MM.1S (cell line): ENCODE measurements around the gene HOXA11.

ENCODE experiments used
- DNase-seq: peaks from one replicate; pipeline ENCODE4 v3.0.0-alpha.2; 2015
- H2AFZ ChIP-seq: fragments of 300-600 bp; sonication (generic); 2 replicates; pipeline ENCODE4 v1.6.0; 2016; ENCODE audit warnings: antibody characterized with exemption, low read length
- H3F3A ChIP-seq: fragments of 300-600 bp; sonication (generic); 2 replicates; pipeline ENCODE4 v1.6.1; 2016; ENCODE audit warnings: mild to moderate bottlenecking, antibody characterized with exemption, low read length, moderate library complexity, mixed read lengths; ENCODE audit not compliant: insufficient read depth
- H3K27ac ChIP-seq: fragments of 300-600 bp; sonication (generic); 2 replicates; pipeline ENCODE4 v1.5.1; 2016; ENCODE audit warnings: mild to moderate bottlenecking, low read length
- H3K27me3 ChIP-seq: fragments of 300-600 bp; sonication (generic); replicated peaks from 2 replicates; pipeline ENCODE4 v1.6.0; 2016; ENCODE audit warnings: low read length; ENCODE audit not compliant: insufficient read depth
- H3K36me3 ChIP-seq: fragments of 300-600 bp; sonication (generic); replicated peaks from 2 replicates; pipeline ENCODE4 v1.6.1; 2016; ENCODE audit warnings: mild to moderate bottlenecking, low read length, mixed read lengths; ENCODE audit not compliant: insufficient read depth
- H3K4me1 ChIP-seq: fragments of 300-600 bp; sonication (generic); 2 replicates; pipeline ENCODE4 v1.6.1; 2016; ENCODE audit warnings: low read length, mixed read lengths
- H3K4me2 ChIP-seq: fragments of 300-600 bp; sonication (generic); 2 replicates; pipeline ENCODE4 v1.6.0; 2016; ENCODE audit warnings: low read depth, low read length
- H3K4me3 ChIP-seq: fragments of 300-600 bp; sonication (generic); 2 replicates; pipeline ENCODE4 v1.5.1; 2016; ENCODE audit warnings: low read length, mixed read lengths
- H3K79me2 ChIP-seq: fragments of 300-600 bp; sonication (generic); 2 replicates; pipeline ENCODE4 v1.6.1; 2016; ENCODE audit warnings: mixed run types, low read length, mixed read lengths
- H3K9ac ChIP-seq: fragments of 300-600 bp; sonication (generic); 2 replicates; pipeline ENCODE4 v1.6.1; 2016; ENCODE audit warnings: low read length, mixed read lengths
- H3K9me2 ChIP-seq: fragments of 300-600 bp; sonication (generic); replicated peaks from 2 replicates; pipeline ENCODE4 v1.6.1; 2016; ENCODE audit warnings: mild to moderate bottlenecking, low read length, mixed read lengths; ENCODE audit not compliant: insufficient read depth
- H3K9me3 ChIP-seq: fragments of 300-600 bp; sonication (generic); replicated peaks from 2 replicates; pipeline ENCODE4 v1.6.1; 2016; ENCODE audit warnings: mild to moderate bottlenecking, low read length, mixed read lengths; ENCODE audit not compliant: insufficient read depth
- H4K20me1 ChIP-seq: fragments of 300-600 bp; sonication (generic); 2 replicates; pipeline ENCODE4 v1.6.1; 2016; ENCODE audit warnings: mild to moderate bottlenecking, low read length, moderate library complexity, mixed read lengths; ENCODE audit not compliant: insufficient read depth
- CTCF ChIP-seq: fragments of 300-600 bp; sonication (generic); IDR thresholded peaks from 2 replicates; pipeline ENCODE4 v1.5.1; 2016; ENCODE audit warnings: antibody characterized with exemption, low read length, mixed read lengths
- EZH2 ChIP-seq: fragments of 300-600 bp; sonication (generic); optimal IDR thresholded peaks from 2 replicates; pipeline ENCODE3; 2017; ENCODE audit warnings: low read depth, mild to moderate bottlenecking, antibody characterized with exemption, low read length, mixed read lengths
- EZH2phosphoT487 ChIP-seq: fragments of 300-600 bp; sonication (generic); IDR thresholded peaks from 2 replicates; pipeline ENCODE4 v1.6.1; 2018; ENCODE audit warnings: antibody characterized with exemption, low read length

The HOXA11 gene

GRCh38 chr7:27211084-27211446 lies 26.0 kb upstream of the HOXA11 start:
- Histone ChIP-seq H3K9ac (no peak overlapping the region), H3K4me3 (no peak overlapping the region), H3K4me1 (no peaks in the 10 kb centered on the region), H3K27ac (no peak overlapping the region), H3K27me3 (peaks cover 1% of the 10 kb centered on the region; the same call in 1 of the 2 replicates), H3K9me3 (no peaks in the 10 kb centered on the region), H4K20me1 (no peaks in the 10 kb centered on the region), H2AFZ (no peak overlapping the region), H3K36me3 (no peaks in the 10 kb centered on the region), H3K4me2 (no peak overlapping the region), H3K9me2 (no peaks in the 10 kb centered on the region), H3K79me2 (no peaks in the 10 kb centered on the region), H3F3A (no peaks in the 10 kb centered on the region)
- TF ChIP-seq EZH2: no peak
- TF ChIP-seq CTCF: no peak
- TF ChIP-seq EZH2phosphoT487: no peak
- DNase-seq: no peak

- Histone ChIP-seq H2AFZ (no peak overlapping the region), H3K4me3 (no peak overlapping the region), H4K20me1 (no peaks in the 10 kb centered on the region), H3K36me3 (no peaks in the 10 kb centered on the region), H3K27ac (no peak overlapping the region), H3K9ac (no peak overlapping the region), H3K9me2 (no peaks in the 10 kb centered on the region), H3K4me2 (peak overlapping the region; percentile 33; the same call in 1 of the 2 replicates), H3K9me3 (no peaks in the 10 kb centered on the region), H3K27me3 (peaks cover 6% of the 10 kb centered on the region), H3K4me1 (no peaks in the 10 kb centered on the region), H3K79me2 (no peaks in the 10 kb centered on the region), H3F3A (no peaks in the 10 kb centered on the region)
- no peak for DNase-seq
- TF ChIP-seq EZH2 (no peak), CTCF (peak; percentile 60), EZH2phosphoT487 (no peak)
These were observed 25.5 kb upstream of the HOXA11 start for GRCh38 chr7:27210441-27211083.

GRCh38 chr7:27209933-27210440 lies 25.0 kb upstream of the HOXA11 start:
- H3F3A ChIP-seq: no peaks in the 10 kb centered on the region
- H3K4me2 ChIP-seq: no peak overlapping the region
- no peak overlapping the region for H3K4me3 ChIP-seq
- H3K79me2 ChIP-seq: no peaks in the 10 kb centered on the region
- H3K9ac ChIP-seq: no peak overlapping the region
- no peaks in the 10 kb centered on the region for H3K9me3 ChIP-seq
- no peak overlapping the region for H3K27ac ChIP-seq
- DNase-seq: no peak
- TF ChIP-seq EZH2: no peak
- TF ChIP-seq CTCF: no peak
- TF ChIP-seq EZH2phosphoT487: no peak
- H2AFZ ChIP-seq: no peak overlapping the region
- H3K9me2 ChIP-seq: no peaks in the 10 kb centered on the region
- no peaks in the 10 kb centered on the region for H3K4me1 ChIP-seq
- H3K27me3 ChIP-seq: peaks cover 10% of the 10 kb centered on the region
- no peaks in the 10 kb centered on the region for H3K36me3 ChIP-seq
- no peaks in the 10 kb centered on the region for H4K20me1 ChIP-seq
